HCT116 (cell line): ENCODE data around the gene CLN6.

Experiments used
- EZH2phosphoT487 ChIP-seq: fragments of 200-600 bp; IDR thresholded peaks from 2 replicates; pipeline ENCODE4 v1.6.1; 2018; ENCODE audit warnings: antibody characterized with exemption, borderline replicate concordance
- MAX ChIP-seq: IDR thresholded peaks from 2 replicates; pipeline ENCODE4 v1.6.1; 2012
- REST ChIP-seq: IDR thresholded peaks from 2 replicates; pipeline ENCODE4 v1.6.1; 2012; ENCODE audit warnings: low read depth
- ZNF274 ChIP-seq: fragments of 200-500 bp; sonication (Bioruptor generic); IDR thresholded peaks from 2 replicates; pipeline ENCODE4 v1.6.1; 2014; ENCODE audit warnings: mild to moderate bottlenecking, low read depth, low read length, inconsistent platforms

- TF ChIP-seq REST (no peak), MAX (no peak), ZNF274 (no peak), EZH2phosphoT487 (no peak)
These were observed 9.5 kb upstream of the CLN6 start for GRCh38 chr15:68239025-68239424.
